HUDEP-2 (cell line): ENCODE data around the gene TCP1.
"Not testable (repeated sequence)": the region's sequence is repeated elsewhere in the genome, so short reads cannot be mapped to it uniquely, and the experiment has no call there.

ENCODE experiments used
- DNase-seq, 76 experiments: peaks; one replicate each; lab custom pipeline; 2025; ENCODE audit not compliant: unreplicated experiment in 76 of 76; lab: John Stamatoyannopoulos, UW

The TCP1 gene

GRCh38 chr6:159778131-159778530, 11.3 kb downstream of the TCP1 start:
- no peak for DNase-seq

DNA sequence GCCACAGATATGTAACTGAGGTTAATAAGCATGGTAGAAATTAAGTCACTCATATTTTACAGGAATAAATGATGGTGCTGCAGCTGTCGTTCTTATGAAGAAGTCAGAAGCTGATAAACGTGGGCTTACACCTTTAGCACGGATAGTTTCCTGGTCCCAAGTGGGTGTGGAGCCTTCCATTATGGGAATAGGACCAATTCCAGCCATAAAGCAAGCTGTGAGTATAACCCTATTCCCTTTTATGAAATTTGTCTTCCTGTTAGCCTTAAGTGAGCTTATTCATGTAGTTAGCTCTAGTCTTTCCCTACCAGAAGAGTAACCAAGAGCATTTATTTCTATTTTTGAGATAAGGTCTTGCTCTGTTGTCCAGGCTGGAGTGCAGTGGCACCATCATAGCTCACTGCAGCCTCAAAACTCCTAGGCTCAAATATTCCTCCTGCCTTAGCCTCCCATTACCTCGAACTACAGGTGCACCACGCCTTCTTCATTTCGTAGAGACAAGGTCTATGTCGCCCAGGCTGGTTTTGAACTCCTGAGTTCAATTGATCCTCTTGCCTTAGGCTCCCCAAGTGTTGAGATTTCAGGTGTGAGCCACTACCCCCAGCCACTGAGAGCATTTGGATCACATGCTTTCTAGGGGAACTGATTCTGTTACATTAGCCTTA, 12.0 kb downstream of the TCP1 start:
- no peak for DNase-seq

GRCh38 chr6:159772196-159772595, 17.2 kb downstream of the TCP1 start:
- no peak for DNase-seq

GRCh38 chr6:159769470-159769869, 19.9 kb downstream of the TCP1 start:
- no peak for DNase-seq

DNA sequence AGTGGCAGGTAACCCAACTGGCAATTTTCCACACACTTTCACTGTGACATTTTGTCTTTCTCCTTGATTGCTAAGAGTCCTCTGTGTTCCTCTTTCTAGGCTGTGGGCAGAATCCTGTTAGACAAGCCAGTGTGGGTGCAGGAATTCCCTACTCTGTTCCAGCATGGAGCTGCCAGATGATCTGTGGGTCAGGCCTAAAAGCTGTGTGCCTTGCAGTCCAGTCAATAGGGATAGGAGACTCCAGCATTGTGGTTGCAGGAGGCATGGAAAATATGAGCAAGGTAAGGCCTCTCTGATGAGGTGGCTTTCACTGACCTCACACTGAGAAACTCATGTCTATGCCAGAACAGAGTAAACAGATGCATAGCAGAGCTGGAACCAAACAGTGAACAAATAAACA, 22.5 kb downstream of the TCP1 start:
- no peak for DNase-seq

GRCh38 chr6:159762681-159763293, 26.6 kb downstream of the TCP1 start:
- DNase-seq = peak in 16 of 76 experiments; percentile 14 to 51 (median 32)

DNA sequence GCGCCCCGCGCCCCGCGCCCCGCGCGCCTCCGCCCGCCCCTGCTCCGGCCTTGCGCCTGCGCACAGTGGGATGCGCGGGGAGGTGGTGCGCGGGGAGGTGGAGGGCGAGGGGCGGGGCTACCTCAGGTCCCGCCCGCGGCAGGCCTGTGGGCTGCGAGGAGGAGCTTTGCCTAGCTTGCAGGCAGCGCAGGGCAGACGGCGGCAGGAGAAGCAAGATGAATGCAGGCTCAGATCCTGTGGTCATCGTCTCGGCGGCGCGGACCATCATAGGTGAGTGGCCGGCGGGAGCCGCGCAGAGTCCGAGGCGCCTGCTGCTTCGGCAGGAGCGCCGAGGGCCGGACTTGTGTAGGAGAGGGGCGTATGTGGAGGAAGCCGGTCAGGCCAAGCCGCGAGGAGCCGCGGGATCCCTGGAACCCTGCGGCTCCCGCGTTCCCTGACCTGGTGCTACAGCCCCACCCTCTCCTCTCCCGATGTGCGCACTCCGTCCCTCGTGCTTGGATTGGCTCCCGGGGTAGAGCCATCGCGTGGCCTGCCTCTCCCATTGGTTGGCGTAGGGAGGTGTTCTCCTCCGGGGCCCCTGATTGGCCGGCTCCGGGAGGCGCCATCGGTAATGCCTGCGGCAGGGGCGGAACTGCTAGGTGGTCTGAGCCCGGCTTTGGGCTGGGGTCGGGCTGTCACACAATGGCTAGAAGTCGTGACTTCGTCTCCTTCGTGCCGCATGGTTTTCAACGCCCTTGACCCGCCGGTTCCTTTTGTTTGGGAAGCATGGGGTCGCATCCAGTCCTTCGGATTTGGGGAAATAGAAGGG, 27.3 kb downstream of the TCP1 start, which contains the start of gene ACAT2:
ACAT2 (plus strand) TSS at position 173 of the 808 bp plus-strand sequence; CDS start at position 216, 43 bp downstream.
- peak; percentile 75 to 98 (median 96) for DNase-seq

GRCh38 chr6:159761129-159761872, 28.1 kb downstream of the TCP1 start:
- DNase-seq = peak in 9 of 76 experiments; percentile 13 to 83 (median 43)

GRCh38 chr6:159760602-159761057, 28.8 kb downstream of the TCP1 start:
- DNase-seq = no peak

DNA sequence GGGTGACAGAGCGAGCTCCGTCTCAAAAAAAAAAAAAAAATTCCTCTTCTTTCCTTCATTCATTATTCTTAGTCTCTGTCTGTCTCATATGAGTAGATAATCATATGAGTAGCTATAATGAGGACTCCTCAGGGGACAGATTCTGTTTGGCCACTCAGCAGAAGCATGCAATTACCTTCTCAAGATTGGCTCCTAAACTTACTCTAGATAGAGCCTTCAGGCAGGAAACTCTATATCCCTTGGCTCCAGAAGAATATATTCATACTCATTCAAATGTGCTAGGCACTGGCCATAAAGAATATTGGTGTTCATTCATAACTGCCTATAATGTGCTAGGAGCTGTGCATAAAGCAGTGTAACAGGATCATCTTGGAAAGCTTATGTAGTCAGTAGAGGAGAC, 29.8 kb downstream of the TCP1 start:
- no peak for DNase-seq

DNA sequence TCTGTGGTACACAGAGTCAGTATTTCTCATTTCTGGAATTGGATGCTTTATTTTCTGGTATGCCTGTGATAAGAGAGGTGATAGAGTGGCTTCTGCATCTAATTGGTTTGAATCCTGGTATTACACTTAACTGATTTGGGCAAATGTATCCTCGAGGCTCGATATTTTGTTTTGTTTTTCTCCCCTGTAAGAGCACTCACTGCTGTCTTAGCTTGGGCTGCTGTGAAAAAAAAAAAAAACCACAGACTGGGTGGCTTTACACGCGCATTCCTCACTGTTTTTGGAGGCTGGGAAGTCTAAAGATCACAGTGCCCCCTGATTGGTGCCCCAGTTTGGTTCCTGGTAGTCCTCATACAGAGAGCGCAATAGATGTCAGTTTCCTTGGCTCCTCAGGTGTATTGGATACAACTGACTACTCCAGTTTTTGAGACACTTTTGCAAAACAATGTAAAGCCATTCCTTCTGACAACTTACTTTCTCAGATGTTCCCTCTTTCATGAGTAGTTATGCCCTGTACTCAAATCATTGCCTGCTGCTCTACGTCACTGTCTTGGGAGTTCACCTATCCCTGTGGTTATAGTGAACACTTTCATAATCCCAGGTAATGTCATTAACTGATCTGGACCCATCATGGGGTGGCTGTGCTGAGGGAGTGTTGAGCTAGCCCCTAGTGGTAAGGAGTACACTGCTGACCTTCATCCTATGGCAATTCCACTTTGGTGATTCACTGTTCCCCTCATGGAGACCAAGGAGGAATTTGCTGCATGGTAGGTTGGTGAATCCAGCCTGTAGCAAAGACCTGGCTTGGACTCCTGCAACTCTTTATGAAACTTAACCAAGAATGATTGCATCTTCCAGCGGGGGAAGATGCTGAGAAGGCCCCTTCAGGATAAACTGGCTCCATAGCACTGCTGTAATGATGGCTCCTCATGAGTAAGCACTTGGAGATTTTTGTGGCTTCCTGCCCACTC, 31.1 kb downstream of the TCP1 start:
- no peak for DNase-seq

GRCh38 chr6:159756508-159756907, 32.9 kb downstream of the TCP1 start:
- DNase-seq = no peak

DNA sequence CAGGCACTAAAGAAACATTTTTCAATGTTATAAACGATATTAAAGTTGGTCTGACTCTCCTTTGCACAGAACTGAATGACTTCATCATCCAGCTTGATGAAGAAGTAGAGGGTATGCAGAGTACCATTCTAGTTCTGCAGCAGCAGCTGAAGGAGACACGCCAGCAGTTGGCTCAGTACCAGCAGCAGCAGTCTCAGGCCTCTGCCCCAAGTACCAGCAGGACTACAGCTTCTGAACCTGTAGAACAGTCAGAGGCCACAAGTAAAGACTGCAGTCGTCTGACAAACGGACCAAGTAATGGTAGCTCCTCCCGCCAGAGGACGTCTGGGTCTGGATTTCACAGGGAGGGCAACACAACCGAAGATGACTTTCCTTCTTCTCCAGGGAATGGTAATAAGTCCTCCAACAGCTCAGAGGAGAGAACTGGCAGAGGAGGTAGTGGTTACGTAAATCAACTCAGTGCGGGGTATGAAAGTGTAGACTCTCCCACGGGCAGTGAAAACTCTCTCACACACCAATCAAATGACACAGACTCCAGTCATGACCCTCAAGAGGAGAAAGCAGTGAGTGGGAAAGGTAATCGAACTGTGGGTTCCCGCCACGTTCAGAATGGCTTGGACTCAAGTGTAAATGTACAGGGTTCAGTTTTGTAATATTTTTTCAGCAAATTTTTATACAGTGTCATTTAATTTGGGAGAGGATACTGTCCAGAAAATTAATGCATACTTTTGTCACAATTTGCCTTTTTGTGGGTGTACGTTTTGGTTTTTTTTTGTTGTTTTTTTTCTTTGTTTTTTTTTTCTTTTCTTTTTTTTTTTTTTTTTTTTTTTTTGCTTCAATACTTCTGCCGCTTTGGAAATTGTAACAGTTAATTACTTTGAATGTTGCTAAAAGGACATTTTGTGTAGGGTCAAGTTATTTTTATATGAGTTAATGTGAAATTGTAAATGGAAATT, 34.2 kb downstream of the TCP1 start:
- no peak for DNase-seq

GRCh38 chr6:159754401-159754800, 35.0 kb downstream of the TCP1 start:
- no peak for DNase-seq

DNA sequence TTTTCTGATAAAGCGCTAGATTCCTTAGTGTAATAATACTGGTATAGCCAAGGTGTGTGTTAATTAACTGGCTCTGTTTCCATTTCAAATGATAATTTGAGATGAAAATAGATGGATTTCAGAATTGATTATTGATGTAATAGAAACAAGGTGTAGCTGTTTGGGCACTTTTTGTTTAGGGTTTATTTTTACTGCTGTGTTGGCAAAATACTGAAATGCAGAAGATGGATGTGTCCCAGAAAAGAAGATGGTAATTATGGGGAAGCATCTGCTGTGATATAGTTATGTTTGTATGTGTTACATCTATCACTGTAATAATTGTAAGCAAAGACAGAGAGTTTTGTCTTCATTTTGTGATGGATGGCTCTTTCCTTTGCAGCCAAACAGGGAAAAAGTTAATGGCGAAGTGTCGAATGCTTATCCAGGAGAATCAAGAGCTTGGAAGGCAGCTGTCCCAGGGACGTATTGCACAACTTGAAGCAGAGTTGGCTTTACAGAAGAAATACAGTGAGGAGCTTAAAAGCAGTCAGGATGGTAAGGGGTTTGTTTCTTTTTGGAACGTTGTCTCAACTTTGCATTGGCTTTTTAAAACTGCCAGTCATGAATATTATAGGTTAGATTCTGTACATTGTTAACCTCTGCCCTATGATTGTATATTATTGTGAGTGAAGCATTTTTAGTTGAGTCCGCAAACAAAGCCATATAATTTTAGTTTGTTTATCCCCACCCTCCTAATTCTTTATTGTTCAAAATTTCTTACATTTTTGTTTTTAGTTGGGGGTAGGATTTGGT, 36.1 kb downstream of the TCP1 start:
- no peak for DNase-seq

- no peak for DNase-seq
These were observed 38.0 kb downstream of the TCP1 start for GRCh38 chr6:159751448-159751847.

- not testable (repeated sequence) for DNase-seq
These were observed 41.3 kb downstream of the TCP1 start for GRCh38 chr6:159748127-159748526.

DNA sequence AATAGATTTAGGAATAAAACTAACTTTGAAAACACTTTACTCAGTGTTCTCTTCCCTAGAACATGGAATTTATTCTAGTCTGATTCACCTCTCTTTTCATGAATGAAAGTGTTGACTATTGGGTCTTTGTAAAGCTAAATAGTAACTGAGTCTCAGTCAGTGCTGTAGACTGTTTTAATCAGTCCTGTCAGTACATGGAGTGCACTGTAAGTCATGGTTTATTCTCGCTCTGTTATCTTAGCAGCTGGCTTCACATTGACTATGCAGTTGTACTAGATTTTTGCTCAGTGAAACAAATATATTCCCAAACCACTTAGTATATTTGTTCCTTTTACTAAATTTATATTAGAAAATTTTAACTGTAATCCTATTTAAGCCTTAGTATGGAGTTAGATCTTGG, 42.6 kb downstream of the TCP1 start:
- DNase-seq = no peak
